GM06990 (cell line): ENCODE measurements around the gene SPNS3.

ENCODE experiments used
- DNase-seq: peaks from one replicate; pipeline ENCODE4 v3.0.0-alpha.2; 2011; ENCODE audit not compliant: insufficient read length; ENCODE audit errors: extremely low read depth
- H3K27me3 ChIP-seq: replicated peaks from 2 replicates; pipeline ENCODE4 v1.6.0; 2011; ENCODE audit warnings: low read length; ENCODE audit not compliant: control insufficient read depth, insufficient read depth
- H3K36me3 ChIP-seq: 2 replicates; pipeline ENCODE4 v1.5.1; 2011; ENCODE audit warnings: low read length; ENCODE audit not compliant: control insufficient read depth, insufficient read depth
- H3K4me3 ChIP-seq: replicated peaks from 2 replicates; pipeline ENCODE4 v1.5.1; 2011; ENCODE audit warnings: low read depth, mild to moderate bottlenecking, control low read depth, low read length
- TF ChIP-seq, protein P1 (sequence below): IDR thresholded peaks from 2 replicates; pipeline ENCODE4 v1.5.1; 2011; ENCODE audit warnings: low read length, control low read depth, mild to moderate bottlenecking, inconsistent platforms; ENCODE audit not compliant: insufficient read depth, poor library complexity, severe bottlenecking

Gene SPNS3

DNA sequence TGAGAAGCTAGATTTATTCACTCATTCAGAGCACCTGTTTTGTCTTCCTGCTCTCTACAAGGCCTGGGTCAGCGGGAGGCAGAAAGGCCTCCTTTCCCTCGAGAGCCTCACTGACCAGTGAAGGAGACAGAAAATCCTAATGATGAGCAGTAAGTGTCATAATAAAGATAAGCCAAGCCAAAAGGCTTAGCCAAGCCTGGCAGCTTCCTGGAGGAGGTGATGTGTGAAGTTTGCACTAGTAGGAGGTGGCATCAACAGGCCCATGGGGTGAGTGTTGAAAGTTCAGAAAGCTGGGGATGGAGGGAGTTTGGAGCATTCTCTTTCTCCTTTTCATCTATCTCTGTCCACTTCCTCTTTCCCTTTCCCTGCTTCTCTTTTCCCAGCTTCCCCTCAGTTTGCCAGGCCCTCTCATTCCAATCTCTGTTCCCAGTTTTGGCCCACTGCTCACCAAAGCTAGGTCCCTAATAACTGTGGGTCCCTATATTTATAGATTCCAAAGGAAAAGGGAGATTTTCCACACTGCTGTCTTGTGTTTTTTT is 16.5 kb upstream of the SPNS3 start:
- no peak for DNase-seq
- H3K4me3 ChIP-seq: no peak overlapping the region
- TF ChIP-seq, protein P1, sequence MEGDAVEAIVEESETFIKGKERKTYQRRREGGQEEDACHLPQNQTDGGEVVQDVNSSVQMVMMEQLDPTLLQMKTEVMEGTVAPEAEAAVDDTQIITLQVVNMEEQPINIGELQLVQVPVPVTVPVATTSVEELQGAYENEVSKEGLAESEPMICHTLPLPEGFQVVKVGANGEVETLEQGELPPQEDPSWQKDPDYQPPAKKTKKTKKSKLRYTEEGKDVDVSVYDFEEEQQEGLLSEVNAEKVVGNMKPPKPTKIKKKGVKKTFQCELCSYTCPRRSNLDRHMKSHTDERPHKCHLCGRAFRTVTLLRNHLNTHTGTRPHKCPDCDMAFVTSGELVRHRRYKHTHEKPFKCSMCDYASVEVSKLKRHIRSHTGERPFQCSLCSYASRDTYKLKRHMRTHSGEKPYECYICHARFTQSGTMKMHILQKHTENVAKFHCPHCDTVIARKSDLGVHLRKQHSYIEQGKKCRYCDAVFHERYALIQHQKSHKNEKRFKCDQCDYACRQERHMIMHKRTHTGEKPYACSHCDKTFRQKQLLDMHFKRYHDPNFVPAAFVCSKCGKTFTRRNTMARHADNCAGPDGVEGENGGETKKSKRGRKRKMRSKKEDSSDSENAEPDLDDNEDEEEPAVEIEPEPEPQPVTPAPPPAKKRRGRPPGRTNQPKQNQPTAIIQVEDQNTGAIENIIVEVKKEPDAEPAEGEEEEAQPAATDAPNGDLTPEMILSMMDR: no peak
- H3K27me3 ChIP-seq: no peaks in the 10 kb centered on the region
- no peaks in the 10 kb centered on the region for H3K36me3 ChIP-seq

- Histone ChIP-seq H3K36me3 (no peaks in the 10 kb centered on the region), H3K4me3 (no peak overlapping the region), H3K27me3 (no peaks in the 10 kb centered on the region)
- DNase-seq: no peak
- TF ChIP-seq, protein P1: peak; percentile 78
Measured at GRCh38 chr17:4420692-4421131, 13.0 kb upstream of the SPNS3 start.

- H3K27me3 ChIP-seq: no peaks in the 10 kb centered on the region
- no peak for DNase-seq
- H3K36me3 ChIP-seq: no peaks in the 10 kb centered on the region
- no peak overlapping the region for H3K4me3 ChIP-seq
- TF ChIP-seq, protein P1: no peak
Measured at GRCh38 chr17:4422864-4423263, 10.9 kb upstream of the SPNS3 start.

- no peak overlapping the region for H3K4me3 ChIP-seq
- no peaks in the 10 kb centered on the region for H3K36me3 ChIP-seq
- H3K27me3 ChIP-seq: no peaks in the 10 kb centered on the region
- DNase-seq: no peak
- TF ChIP-seq, protein P1: no peak
Measured at GRCh38 chr17:4425398-4425797, 8.3 kb upstream of the SPNS3 start.

DNA sequence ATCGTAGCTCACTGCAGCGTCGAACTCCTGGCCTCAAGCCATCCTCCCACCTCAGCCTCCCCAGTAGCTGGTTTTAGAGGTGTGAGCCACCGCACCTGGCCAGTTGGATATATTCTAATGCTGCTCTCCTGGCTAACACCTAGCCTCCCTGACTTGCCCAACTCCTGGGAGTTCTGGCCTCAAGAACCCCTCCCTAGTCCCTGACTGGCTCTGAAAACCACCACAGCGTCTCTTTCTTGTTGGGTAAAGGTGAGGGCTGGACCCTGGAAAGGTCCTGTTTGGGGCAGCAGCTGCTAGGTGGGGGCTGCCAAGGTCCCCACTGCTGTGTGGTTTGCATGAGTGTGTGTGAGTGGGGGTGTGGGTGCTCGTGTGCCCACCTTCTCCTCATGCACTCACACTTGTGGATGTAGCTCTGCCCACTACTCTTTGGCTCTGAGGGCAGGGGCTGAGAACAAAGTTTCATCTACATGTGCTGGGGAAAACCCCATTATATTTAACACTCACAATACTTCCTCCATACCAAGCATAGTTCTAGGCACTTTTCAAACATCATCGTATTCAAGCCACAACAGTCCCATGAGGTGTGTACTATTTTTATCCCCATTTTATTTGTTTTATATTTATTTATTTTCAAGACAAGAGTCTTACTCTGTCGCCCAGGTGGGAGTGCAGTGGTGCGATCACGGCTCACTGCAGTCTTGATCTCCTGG is 7.1 kb upstream of the SPNS3 start:
- no peaks in the 10 kb centered on the region for H3K27me3 ChIP-seq
- no peak for DNase-seq
- TF ChIP-seq, protein P1: no peak
- H3K36me3 ChIP-seq: no peaks in the 10 kb centered on the region
- no peak overlapping the region for H3K4me3 ChIP-seq
